ENCODE results near the gene STC2. TPM values are rescaled to one million over a fixed set of nuclear protein-coding genes. Genes with fewer than 3 reads are reported as not detected.
A peak's percentile ranks its signal among the peaks of the same experiment; 100 is the strongest.

The STC2 gene
- total and polyA plus RNA-seq, 8 donors, result 2.9 to 5.6 (median 5.0) TPM

GRCh38 chr5:173324115-173325001 is 3.9 kb downstream of the STC2 start:
- ATAC-seq (peak; percentile 8), DNase-seq (peak in 2 of 4 donors; percentile 89 to 94)
- no peak for TF ChIP-seq CTCF (IDR thresholded peaks at IDR 0.05)
- Histone ChIP-seq H3K4me1 (peaks cover 14 to 58% of the 10 kb centered on the region in 2 donors), H3K27me3 (peaks cover 33 to 71% of the 10 kb centered on the region in 2 donors), H3K9me3 (no peaks in the 10 kb centered on the region), H3K4me3 (no peak overlapping the region), H3K36me3 (no peaks in the 10 kb centered on the region), H3K27ac (peak overlapping the region; percentile 69 to 76)
- intact Hi-C loops (cut with DNase I), result no loop called here

- peaks cover 9 to 52% of the 10 kb centered on the region in 2 donors for H3K4me1 ChIP-seq
These were observed 4.5 kb downstream of the STC2 start for GRCh38 chr5:173323799-173324114.

GRCh38 chr5:173323106-173323798 is 5.0 kb downstream of the STC2 start:
- DNase-seq (no peak), ATAC-seq (no peak)
- Histone ChIP-seq H3K36me3 (no peaks in the 10 kb centered on the region), H3K27ac (peak overlapping the region in 1 of 2 donors; percentile 76), H3K27me3 (peaks cover 22 to 66% of the 10 kb centered on the region in 2 donors), H3K4me1 (peaks cover 6 to 47% of the 10 kb centered on the region in 2 donors), H3K9me3 (no peaks in the 10 kb centered on the region), H3K4me3 (no peak overlapping the region)
- intact Hi-C loops (cut with DNase I), result no loop called here
- TF ChIP-seq CTCF (IDR thresholded peaks at IDR 0.05), result no peak

More at GRCh38 chr5:173323799-173324114, 4.5 kb downstream of the STC2 start:
- intact Hi-C loops (cut with DNase I), result no loop called here
- H3K36me3 ChIP-seq, result no peaks in the 10 kb centered on the region
- no peak for TF ChIP-seq CTCF (IDR thresholded peaks at IDR 0.05)
- H3K27ac ChIP-seq, result peak overlapping the region; percentile 69 to 76
- no peak overlapping the region for H3K4me3 ChIP-seq
- DNase-seq, result no peak
- ATAC-seq, result no peak
- H3K27me3 ChIP-seq, result peaks cover 27 to 66% of the 10 kb centered on the region in 2 donors
- no peaks in the 10 kb centered on the region for H3K9me3 ChIP-seq

- DNase-seq, result no peak
- intact Hi-C loops (cut with DNase I), result no loop called here
- Histone ChIP-seq H3K4me1 (peaks cover 0 to 33% of the 10 kb centered on the region in 2 donors), H3K27me3 (peaks cover 9 to 63% of the 10 kb centered on the region in 2 donors), H3K9me3 (no peaks in the 10 kb centered on the region), H3K27ac (no peak overlapping the region), H3K36me3 (no peaks in the 10 kb centered on the region), H3K4me3 (no peak overlapping the region)
- ATAC-seq, result no peak
- TF ChIP-seq CTCF (IDR thresholded peaks at IDR 0.05), result no peak
These were observed 6.3 kb downstream of the STC2 start for GRCh38 chr5:173321886-173322285.

GRCh38 chr5:173320259-173320658 is 8.0 kb downstream of the STC2 start:
- no peaks in the 10 kb centered on the region for H3K9me3 ChIP-seq
- H3K27ac ChIP-seq, result no peak overlapping the region
- DNase-seq (peak in 2 of 4 donors; percentile 95 to 97), ATAC-seq (peak; percentile 26)
- intact Hi-C loops (cut with DNase I), result no loop called here
- H3K4me3 ChIP-seq, result no peak overlapping the region
- H3K36me3 ChIP-seq, result no peaks in the 10 kb centered on the region
- peaks cover 0 to 59% of the 10 kb centered on the region in 2 donors for H3K27me3 ChIP-seq
- TF ChIP-seq CTCF (IDR thresholded peaks at IDR 0.05), result no peak
- peaks cover 0 to 20% of the 10 kb centered on the region in 2 donors for H3K4me1 ChIP-seq
